Posterior vena cava (tissue), 2 donors: Measurements from ENCODE around the gene LRP2BP. TPM values are rescaled to one million over a fixed set of nuclear protein-coding genes. Genes with fewer than 3 reads are reported as not detected.
A peak's percentile ranks its signal among the peaks of the same experiment; 100 is the strongest.

Experiments used
- DNase-seq: peaks from one replicate; pipeline ENCODE4 v3.0.0-alpha.2; 2020; ENCODE audit warnings: low spot score
- intact Hi-C, 2 donors: fragments of 100-400 bp; cut with DNase I; formaldehyde crosslinking; loops; one replicate each; pipeline versions ENCODE4 v1.14.1 to v1.14.2; 2022 to 2023
- long read RNA-seq, 2 donors: library from polyadenylated mRNA; unstranded; transcript quantifications; one replicate each; pipeline ENCODE4 v2.0.0, GENCODE V29; 2020 to 2021
- total RNA-seq, 2 donors: library from RNA; stranded (reverse); fragmentation: NEBNext Ultra II Directional; extraction: Animal tissue kit (Norgen Biotek cat#: 25700); gene quantifications; one replicate each; pipeline ENCODE4 v1.2.1, GENCODE V29; 2021
- donor health status: DM: yes; HTN: yes; CAD: no.
- donor health status: DM: yes; HTN: yes; CAD: no.

LRP2BP gene
- 1 to 10 TPM in 1 of 2 donors, under 1 TPM in 1; 0.86 to 1.2 TPM for total RNA-seq
- long read RNA-seq, donor 1, partial matches to known transcripts: 0 of 3 reads
- long read RNA-seq, donor 1, other reads (novel, unspliced or antisense): 3 of 3 reads
- long read RNA-seq, donor 2, partial matches to known transcripts: 0 of 5 reads
- long read RNA-seq, donor 2, other reads (novel, unspliced or antisense): 5 of 5 reads

DNA sequence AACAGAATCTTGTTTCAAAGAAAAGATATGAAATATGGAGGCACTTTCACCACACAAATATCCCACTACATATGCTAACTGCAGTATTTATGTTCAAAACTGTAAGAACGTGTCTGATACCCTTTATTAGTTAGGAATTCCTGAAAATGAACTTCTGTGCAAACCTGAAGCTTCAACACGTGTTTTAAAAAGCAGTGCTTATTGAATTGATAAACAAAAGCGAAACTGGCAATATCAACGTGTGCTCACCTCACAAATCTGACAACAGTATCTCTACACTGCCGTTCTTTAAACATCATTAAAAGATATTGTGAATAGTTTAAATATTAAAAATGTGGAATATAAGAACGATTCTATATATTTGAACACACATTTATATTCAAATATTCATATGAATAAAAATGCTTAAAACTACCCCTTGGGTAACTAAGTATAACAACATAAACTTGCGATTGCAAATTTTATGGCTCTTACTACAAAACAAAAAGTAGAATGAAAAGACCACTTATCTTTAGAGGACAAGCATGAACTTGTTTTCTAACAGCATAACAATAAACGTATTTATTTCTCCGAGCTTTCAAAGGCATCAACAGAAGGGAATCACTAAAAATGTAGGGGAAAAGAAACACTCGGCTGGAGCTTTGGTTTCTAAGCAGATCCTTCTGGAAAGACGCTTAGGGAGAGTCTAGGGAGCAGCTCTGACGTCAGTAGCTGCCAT, at the start of gene LRP2BP:
TSS of gene LRP2BP (minus strand) at position 687 of the 718 bp plus-strand sequence. CDS start 17,738 bp downstream, outside the sequence.
- no peak for DNase-seq
- intact Hi-C loops: loop anchor here in 1 of 2 donors (10.0 kb wide), 1 partner anchor 191 kb away; the partner anchor contains the start of genes CFAP97 and SNX25

- intact Hi-C loops: no loop called here
- no peak for DNase-seq
Observed at GRCh38 chr4:185445209-185445608, 49.5 kb upstream of the LRP2BP start.

DNA sequence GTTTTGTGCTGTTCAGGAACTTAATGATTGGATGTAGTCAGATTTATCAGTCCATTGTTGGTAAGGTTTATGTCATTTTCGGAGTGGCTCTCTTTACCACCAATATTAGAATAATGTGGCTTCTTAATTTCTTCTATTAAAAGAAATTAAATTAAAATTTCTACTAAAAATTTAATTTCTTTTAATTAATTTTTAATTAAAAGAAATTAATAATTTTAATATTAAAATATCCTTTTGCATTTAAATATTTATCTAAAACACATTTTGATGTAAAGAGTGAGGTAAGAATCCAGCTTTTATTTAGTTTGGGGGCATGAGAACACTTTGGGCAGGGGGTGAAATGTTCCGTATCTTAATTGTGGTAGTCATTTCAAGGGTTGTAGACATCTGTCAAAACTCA, 45.8 kb upstream of the LRP2BP start:
- DNase-seq: no peak
- intact Hi-C loops: no loop called here

GRCh38 chr4:185437809-185438208, 42.1 kb upstream of the LRP2BP start:
- intact Hi-C loops: no loop called here

GRCh38 chr4:185435466-185435865, 39.7 kb upstream of the LRP2BP start:
- DNase-seq: no peak

More at GRCh38 chr4:185437809-185438208, 42.1 kb upstream of the LRP2BP start:
- no peak for DNase-seq

GRCh38 chr4:185429660-185430059, 33.9 kb upstream of the LRP2BP start:
- no peak for DNase-seq
- intact Hi-C loops: loop anchor here in 1 of 2 donors (5.0 kb wide), 2 partner anchors 677 to 1762 kb away; no protein-coding TSS in a partner anchor

More at GRCh38 chr4:185435466-185435865, 39.7 kb upstream of the LRP2BP start:
- intact Hi-C loops: no loop called here

DNA sequence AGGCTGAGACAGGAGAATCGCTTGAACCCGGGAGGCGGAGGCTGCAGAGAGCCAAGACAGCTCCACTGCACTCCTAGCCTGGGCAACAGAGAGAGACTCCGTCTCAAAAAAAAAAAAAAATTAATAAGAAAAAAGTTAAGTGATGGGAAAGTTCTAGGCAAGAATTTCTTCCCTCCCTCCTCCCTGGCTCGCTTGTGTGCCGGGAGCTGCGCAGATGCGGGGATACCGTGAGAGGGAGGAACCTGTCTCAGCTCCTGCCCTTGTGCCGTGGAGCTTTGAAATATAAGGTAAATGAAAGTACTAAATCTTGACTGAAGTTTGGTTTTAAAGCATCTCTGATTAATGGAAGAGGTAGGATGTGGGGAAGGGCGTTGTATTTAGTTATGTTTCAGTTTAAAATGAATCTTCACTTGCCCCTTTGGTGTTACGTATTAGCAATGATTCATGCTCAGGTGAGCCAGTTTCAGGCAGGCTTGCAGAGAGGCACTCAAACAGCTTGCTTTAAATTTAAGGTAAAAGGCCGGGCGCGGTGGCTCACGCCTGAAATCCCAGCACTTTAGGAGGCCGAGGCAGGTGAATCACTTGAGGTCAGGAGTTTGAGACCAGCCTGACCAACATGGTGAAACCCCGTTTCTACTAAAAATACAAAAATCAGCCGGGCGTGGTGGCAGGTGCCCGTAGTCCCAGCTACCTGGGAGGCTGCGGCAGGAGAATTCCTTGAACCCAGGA, 31.4 kb upstream of the LRP2BP start:
- DNase-seq: no peak
- intact Hi-C loops: loop anchor here in 1 of 2 donors (5.0 kb wide), 1 partner anchor 1760 kb away; no protein-coding TSS in a partner anchor

DNA sequence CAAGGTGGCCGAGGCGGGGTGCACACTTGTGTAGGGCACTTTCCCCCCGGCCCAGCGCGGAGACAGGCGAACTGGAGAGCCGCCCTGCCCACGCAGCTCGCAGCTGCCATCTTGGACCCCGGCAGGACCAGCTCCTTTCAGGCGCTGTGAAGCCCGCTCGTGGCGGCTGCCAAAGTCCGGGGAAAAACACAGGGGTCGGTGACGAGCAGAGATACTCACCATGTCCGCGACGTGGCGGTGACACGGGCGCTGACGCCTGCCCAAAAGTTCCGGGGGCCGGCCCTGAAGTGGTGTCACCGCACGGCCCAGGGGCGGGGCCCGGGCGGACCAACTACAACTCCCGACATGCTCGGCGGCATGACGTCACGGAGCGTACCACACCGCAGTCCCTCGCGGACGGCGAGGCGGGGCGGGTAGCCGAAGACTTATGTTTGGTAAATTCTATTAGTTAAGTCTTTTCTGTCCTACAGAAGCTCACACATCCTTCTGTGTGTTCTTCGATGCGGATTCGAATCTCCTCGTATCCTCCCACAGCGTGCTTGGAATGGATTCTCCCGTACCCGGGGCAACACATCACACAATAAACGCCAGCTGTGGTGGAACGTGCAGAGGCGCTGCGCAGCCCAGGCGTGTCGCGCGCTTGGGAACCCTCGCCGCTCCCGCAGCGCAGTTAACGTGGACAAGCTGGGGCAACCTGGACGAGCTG, 30.1 kb upstream of the LRP2BP start, which contains the start of gene UFSP2:
TSS of gene UFSP2 (minus strand) at position 318 of the 706 bp plus-strand sequence. CDS start at position 222, 96 bp downstream.
- DNase-seq: peak; percentile 96
- intact Hi-C loops: loop anchor here in 1 of 2 donors (5.0 kb wide), 1 partner anchor 1758 kb away; no protein-coding TSS in a partner anchor

DNA sequence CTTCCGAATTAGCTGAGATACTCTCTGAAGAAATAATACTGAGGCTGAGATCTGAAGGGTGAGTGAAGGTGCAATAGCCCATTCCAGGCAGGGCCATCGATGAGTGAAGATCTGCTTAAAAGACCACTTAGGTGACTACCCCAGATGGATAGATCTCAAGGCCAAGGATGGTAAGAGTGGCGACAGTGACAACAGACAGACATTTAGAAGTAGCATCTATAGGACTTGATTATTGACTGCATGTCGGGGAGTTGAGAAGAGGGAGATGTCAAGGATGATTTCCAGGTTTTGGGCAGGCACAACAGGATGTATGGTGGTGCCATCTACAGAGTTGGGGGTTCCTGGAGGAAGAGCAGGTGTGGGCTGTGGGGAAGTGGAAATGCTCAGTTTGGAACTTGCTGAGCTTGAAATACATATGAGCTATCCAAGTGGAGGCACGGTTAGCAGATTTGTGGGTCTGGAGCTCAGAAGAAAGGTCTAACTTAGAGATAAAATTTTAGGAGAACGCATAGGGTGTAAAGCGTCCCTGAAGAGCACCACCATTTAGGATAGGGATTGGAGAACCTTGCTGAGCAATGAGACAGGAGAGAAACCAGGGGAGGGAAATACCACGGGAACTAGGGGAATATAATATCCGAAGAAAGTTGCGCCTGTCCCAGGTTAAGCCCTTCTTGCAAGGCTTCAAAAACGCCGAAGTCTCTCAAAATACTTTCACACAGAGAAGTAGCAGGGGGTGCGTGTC, 29.4 kb upstream of the LRP2BP start:
- intact Hi-C loops: loop anchor here (5.0 kb wide), 2 partner anchors 37 to 1758 kb away; no protein-coding TSS in a partner anchor
- DNase-seq: no peak

DNA sequence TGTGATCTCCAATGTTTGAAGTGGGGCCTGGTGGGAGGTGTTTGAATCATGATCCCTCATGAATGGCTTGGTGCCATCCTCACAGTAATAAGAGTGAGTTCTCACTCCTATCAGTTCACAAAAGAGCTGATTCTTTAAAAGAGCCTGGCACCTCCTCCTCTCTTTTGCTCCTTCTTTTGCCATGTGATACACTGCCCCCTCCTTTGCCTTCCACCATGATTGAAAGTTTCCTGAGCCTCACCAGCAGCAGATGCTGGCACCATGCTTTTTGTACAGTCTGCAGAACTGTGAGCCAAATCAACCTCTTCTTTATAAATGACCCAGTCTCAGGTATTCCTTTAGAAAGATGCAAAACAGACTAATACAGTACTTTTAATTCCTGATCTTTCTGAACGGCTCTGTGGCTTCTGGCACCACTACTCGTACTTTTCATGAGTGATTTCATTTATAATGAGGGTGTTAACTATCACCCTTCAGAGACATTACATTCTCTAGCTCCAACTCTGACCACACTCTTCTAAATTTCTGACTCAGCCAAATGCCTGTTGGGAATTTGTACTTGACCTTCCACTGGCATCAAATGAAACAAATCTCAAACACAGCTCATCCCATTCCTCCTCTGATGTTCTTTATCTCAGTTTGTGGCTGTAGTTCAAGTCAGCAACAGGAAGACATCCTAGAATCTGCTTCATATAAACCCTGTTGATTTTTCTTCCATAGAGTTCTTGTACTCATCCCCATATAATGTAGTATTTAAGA, 25.8 kb upstream of the LRP2BP start:
- no peak for DNase-seq
- intact Hi-C loops: loop anchor here in 1 of 2 donors (5.0 kb wide), 1 partner anchor 41 kb away; no protein-coding TSS in a partner anchor

GRCh38 chr4:185416955-185417354, 21.2 kb upstream of the LRP2BP start:
- intact Hi-C loops: no loop called here
- no peak for DNase-seq

GRCh38 chr4:185412412-185412811, 16.7 kb upstream of the LRP2BP start:
- intact Hi-C loops: no loop called here

GRCh38 chr4:185411849-185412248, 16.1 kb upstream of the LRP2BP start:
- intact Hi-C loops: no loop called here
- DNase-seq: no peak

More at GRCh38 chr4:185412412-185412811, 16.7 kb upstream of the LRP2BP start:
- no peak for DNase-seq

DNA sequence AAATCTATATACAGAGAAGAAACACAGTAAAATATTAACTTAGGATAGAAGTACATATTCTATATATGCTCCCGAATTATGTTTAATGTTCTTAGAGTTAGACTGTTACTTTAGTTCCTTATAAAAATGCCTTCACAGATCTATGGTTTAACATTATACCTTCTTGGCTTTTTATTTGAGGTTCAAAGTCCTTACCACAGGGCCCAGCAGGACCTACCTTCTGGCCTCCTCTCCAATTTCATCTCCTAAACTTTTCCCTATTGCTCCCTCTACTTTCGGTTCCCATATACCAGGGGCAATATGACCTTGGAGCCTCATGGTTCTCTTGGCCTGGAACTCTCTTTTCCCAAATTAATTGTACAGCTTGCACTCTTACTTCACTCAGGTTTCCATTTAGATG, 12.7 kb upstream of the LRP2BP start:
- no peak for DNase-seq
- intact Hi-C loops: no loop called here

DNA sequence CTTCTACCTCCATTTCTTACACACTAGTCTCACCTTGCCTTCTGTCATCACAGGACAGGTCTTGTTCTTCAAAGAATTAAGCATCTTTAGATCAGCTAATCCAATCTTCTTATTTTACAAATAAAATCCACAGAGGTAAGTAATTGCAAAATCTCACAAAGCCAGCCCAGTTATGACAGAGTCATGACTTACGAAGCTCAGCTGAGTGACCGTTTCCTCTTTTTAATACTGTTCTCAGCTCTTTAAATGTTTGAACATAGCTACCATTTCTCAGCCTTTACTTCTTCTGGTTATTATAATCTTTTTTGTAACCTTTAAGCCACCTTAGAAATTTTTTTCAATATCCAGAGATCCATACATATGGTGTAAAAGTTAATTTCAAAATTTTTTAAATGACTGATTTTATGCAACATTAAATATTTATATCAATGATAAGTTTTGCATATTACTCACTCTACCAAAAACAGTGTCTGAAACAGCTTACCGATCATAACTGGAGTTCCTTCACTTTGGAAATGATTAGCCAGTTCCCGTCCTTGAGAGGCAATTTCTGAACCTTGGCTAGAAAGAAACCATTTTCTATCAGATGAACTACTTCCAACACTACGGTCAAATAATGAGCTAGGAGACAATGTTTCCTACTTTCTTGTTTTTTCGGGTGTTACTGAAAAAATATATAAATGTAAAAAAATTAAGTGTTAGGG, 9.7 kb upstream of the LRP2BP start:
- no peak for DNase-seq
- intact Hi-C loops: no loop called here

GRCh38 chr4:185404031-185404430, 8.3 kb upstream of the LRP2BP start:
- DNase-seq: no peak
- intact Hi-C loops: loop anchor here in 1 of 2 donors (5.0 kb wide), 1 partner anchor 382 kb away; no protein-coding TSS in a partner anchor

DNA sequence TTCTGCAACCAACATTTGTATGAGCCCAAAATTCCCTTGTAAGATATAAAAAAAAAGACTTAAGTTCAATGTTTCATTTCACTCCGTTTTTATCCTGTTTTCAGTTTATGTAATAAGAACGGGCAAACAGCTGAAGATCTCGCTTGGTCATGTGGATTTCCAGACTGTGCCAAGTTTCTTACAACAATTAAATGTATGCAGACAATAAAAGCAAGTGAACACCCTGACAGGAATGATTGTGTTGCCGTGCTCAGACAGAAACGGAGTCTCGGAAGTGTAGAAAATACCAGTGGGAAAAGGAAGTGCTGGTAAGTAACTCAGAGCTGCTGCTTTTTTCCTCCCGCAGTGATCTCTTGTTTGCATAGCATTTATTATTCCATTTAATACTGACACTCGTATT, 3.7 kb upstream of the LRP2BP start:
- intact Hi-C loops: loop anchor here in 1 of 2 donors (10.0 kb wide), 1 partner anchor 195 kb away; the partner anchor contains the start of genes CFAP97 and SNX25
- no peak for DNase-seq
